HepG2 (cell line): ENCODE results near the gene MPV17L2. TPM values are rescaled to one million over a fixed set of nuclear protein-coding genes. Genes with fewer than 3 reads are reported as not detected.

Source experiments
- BATF2 ChIP-seq: sonication (generic); formaldehyde crosslinking; IDR thresholded peaks from 2 replicates; pipeline ENCODE4 v1.8.0; 2022; ENCODE audit warnings: mild to moderate bottlenecking, missing genetic modification reagents, moderate library complexity
- CSRNP2 ChIP-seq: sonication (generic); formaldehyde crosslinking; conservative IDR thresholded peaks from 2 replicates; pipeline ENCODE4 v1.8.0; 2022; ENCODE audit warnings: low read depth, missing genetic modification reagents
- DNMT1 ChIP-seq: sonication (generic); formaldehyde crosslinking; IDR thresholded peaks from 2 replicates; pipeline ENCODE4 v1.5.1; 2020; ENCODE audit warnings: mild to moderate bottlenecking, missing genetic modification reagents
- DNMT3B ChIP-seq: conservative IDR thresholded peaks from 2 replicates; pipeline ENCODE4 v1.6.1; 2016; ENCODE audit warnings: missing biosample characterization, control low read depth
- FOXM1 ChIP-seq: sonication (generic); formaldehyde crosslinking; IDR thresholded peaks from 2 replicates; pipeline ENCODE4 v1.5.0; 2020; ENCODE audit warnings: missing genetic modification reagents
- KAT2B ChIP-seq: fragments of 150-350 bp; IDR thresholded peaks from 2 replicates; pipeline ENCODE4 v1.6.1; 2014; ENCODE audit warnings: low read depth, low read length, borderline replicate concordance
- MEF2D ChIP-seq: sonication (generic); formaldehyde crosslinking; IDR thresholded peaks from 2 replicates; pipeline ENCODE4 v1.5.1; 2020; ENCODE audit warnings: mild to moderate bottlenecking, missing genetic modification reagents
- MIER2 ChIP-seq: IDR thresholded peaks from 2 replicates; pipeline ENCODE4 v1.6.1; 2016; ENCODE audit warnings: missing biosample characterization, missing genetic modification reagents
- NFE2 ChIP-seq: sonication (generic); formaldehyde crosslinking; IDR thresholded peaks from 2 replicates; pipeline ENCODE4 v1.4.0; 2020; ENCODE audit warnings: missing genetic modification reagents
- NONO ChIP-seq, 2 experiments: fragments of 450-650 bp in 1 of 2; sonication (generic) in 1 of 2; formaldehyde crosslinking in 1 of 2; IDR thresholded peaks in 1 of 2; conservative IDR thresholded peaks in 1 of 2; 2 replicates each; pipeline versions ENCODE4 v1.6.1 to v1.8.0; 2017 to 2022; ENCODE audit warnings: mild to moderate bottlenecking in 1 of 2, missing genetic modification reagents in 1 of 2, moderate library complexity in 1 of 2
- SRSF1 ChIP-seq: fragments of 200-400 bp; formaldehyde crosslinking; optimal IDR thresholded peaks from 2 replicates; pipeline ENCODE3; 2017; ENCODE audit warnings: mild to moderate bottlenecking, low read depth, low read length, moderate library complexity
- ZKSCAN8 ChIP-seq: IDR thresholded peaks from 2 replicates; pipeline ENCODE4 v1.6.1; 2016; ENCODE audit warnings: borderline replicate concordance, missing genetic modification reagents, missing compliant biosample characterization
- ZMAT3 ChIP-seq: sonication (generic); formaldehyde crosslinking; conservative IDR thresholded peaks from 2 replicates; pipeline ENCODE4 v1.7.0; 2021; ENCODE audit warnings: missing genetic modification reagents
- ZNF136 ChIP-seq: sonication (generic); formaldehyde crosslinking; IDR thresholded peaks from 2 replicates; pipeline ENCODE4 v1.8.1; 2022; ENCODE audit warnings: low read depth, mild to moderate bottlenecking, moderate library complexity, missing genetic modification reagents
- ZNF276 ChIP-seq: sonication (generic); formaldehyde crosslinking; IDR thresholded peaks from 2 replicates; pipeline ENCODE4 v1.4.0; 2020; ENCODE audit warnings: mild to moderate bottlenecking, low read depth, missing genetic modification reagents
- ZNF782 ChIP-seq: sonication (generic); formaldehyde crosslinking; IDR thresholded peaks from 2 replicates; pipeline ENCODE4 v1.4.0; 2020; ENCODE audit warnings: missing genetic modification reagents, mild to moderate bottlenecking, borderline replicate concordance
- ZSCAN25 ChIP-seq: sonication (generic); formaldehyde crosslinking; IDR thresholded peaks from 2 replicates; pipeline ENCODE4 v1.8.0; 2022; ENCODE audit warnings: mild to moderate bottlenecking, missing genetic modification reagents
- polyA plus RNA-seq, 8 experiments: library from polyadenylated mRNA; depleted of rRNA in 3 of 8; stranded (reverse) in 7 of 8; unstranded in 1 of 8; fragments of >200 nt; fragmentation: Illumina TruSeq in 4 of 8; extraction: Trizol in 4 of 8; gene quantifications; 2 replicates each; pipeline versions ENCODE4 v1.2.1 to v1.2.3, GENCODE V29; 2011 to 2016; ENCODE audit warnings: low read depth in 4 of 8, missing spikeins in 1 of 8, mixed read lengths in 1 of 8; ENCODE audit not compliant: insufficient read depth in 1 of 8
- total RNA-seq, 5 experiments: library from RNA; depleted of rRNA; stranded (reverse); fragments of >200 nt; fragmentation: Illumina TruSeq; extraction: Trizol; gene quantifications; 2 replicates each; pipeline ENCODE4 v1.2.3, GENCODE V29; 2016; ENCODE audit warnings: low read depth in 1 of 5
- TF ChIP-seq, protein P1 (sequence below), 2 experiments: sonication (generic) in 1 of 2; formaldehyde crosslinking in 1 of 2; IDR thresholded peaks; 2 replicates each; pipeline versions ENCODE4 v1.5.1 to v1.6.1; 2011 to 2020; ENCODE audit warnings: borderline replicate concordance in 1 of 2, low read depth in 1 of 2, low read length in 1 of 2, mild to moderate bottlenecking in 1 of 2, missing genetic modification reagents in 1 of 2, moderate library complexity in 1 of 2
- TF ChIP-seq, protein P2 (sequence below): sonication (generic); formaldehyde crosslinking; IDR thresholded peaks from 2 replicates; pipeline ENCODE4 v1.9.0; 2022; ENCODE audit warnings: low read depth, missing genetic modification reagents

MPV17L2 gene
- total and polyA plus RNA-seq, 2 of the 13 experiments (the other 11 are each of a cell fraction or from before 2014, with no cell fraction given): 13.6 to 16.7 TPM

GRCh38 chr19:18223860-18224524 is 31.0 kb downstream of the MPV17L2 start (continued):
- TF ChIP-seq, protein P1, sequence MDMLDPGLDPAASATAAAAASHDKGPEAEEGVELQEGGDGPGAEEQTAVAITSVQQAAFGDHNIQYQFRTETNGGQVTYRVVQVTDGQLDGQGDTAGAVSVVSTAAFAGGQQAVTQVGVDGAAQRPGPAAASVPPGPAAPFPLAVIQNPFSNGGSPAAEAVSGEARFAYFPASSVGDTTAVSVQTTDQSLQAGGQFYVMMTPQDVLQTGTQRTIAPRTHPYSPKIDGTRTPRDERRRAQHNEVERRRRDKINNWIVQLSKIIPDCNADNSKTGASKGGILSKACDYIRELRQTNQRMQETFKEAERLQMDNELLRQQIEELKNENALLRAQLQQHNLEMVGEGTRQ (IDR thresholded peaks at IDR 0.05; ENCODE audit: low read depth, low read length): no peak
- TF ChIP-seq, protein P1 (CRISPR knock-in tag; IDR thresholded peaks at IDR 0.05; ENCODE audit: borderline replicate concordance): no peak; the same call in 1 of the 2 replicates
- TF ChIP-seq ZNF782 (CRISPR knock-in tag) (peak; percentile 52; the same call in 1 of the 2 replicates), FOXM1 (CRISPR knock-in tag) (no peak), ZKSCAN8 (CRISPR knock-in tag) (no peak), ZNF276 (CRISPR knock-in tag) (peak; percentile 60; the same call in 1 of the 2 replicates), NFE2 (CRISPR knock-in tag) (no peak), DNMT1 (CRISPR knock-in tag) (no peak), KAT2B (no peak), CSRNP2 (CRISPR knock-in tag) (no peak), SRSF1 (no peak), ZNF136 (CRISPR knock-in tag) (no peak), MEF2D (peak; percentile 87), BATF2 (no peak), MIER2 (0 out of 2 replicates have a peak, but pooled peaks have one; percentile 34), NONO (IDR thresholded peaks at IDR 0.05) (no peak), NONO (CRISPR knock-in tag; conservative IDR thresholded peaks at IDR 0.05) (0 out of 2 replicates have a peak, but pooled peaks have one; percentile 21), ZSCAN25 (CRISPR knock-in tag) (no peak), DNMT3B (no peak), ZMAT3 (CRISPR knock-in tag) (no peak)
- TF ChIP-seq, protein P2, sequence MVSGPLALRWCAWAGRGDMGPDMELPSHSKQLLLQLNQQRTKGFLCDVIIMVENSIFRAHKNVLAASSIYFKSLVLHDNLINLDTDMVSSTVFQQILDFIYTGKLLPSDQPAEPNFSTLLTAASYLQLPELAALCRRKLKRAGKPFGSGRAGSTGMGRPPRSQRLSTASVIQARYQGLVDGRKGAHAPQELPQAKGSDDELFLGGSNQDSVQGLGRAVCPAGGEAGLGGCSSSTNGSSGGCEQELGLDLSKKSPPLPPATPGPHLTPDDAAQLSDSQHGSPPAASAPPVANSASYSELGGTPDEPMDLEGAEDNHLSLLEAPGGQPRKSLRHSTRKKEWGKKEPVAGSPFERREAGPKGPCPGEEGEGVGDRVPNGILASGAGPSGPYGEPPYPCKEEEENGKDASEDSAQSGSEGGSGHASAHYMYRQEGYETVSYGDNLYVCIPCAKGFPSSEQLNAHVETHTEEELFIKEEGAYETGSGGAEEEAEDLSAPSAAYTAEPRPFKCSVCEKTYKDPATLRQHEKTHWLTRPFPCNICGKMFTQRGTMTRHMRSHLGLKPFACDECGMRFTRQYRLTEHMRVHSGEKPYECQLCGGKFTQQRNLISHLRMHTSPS (CRISPR knock-in tag): no peak
